Measurements from ENCODE around the gene BLOC1S5. TPM values are rescaled to one million over a fixed set of nuclear protein-coding genes. Genes with fewer than 3 reads are reported as not detected.

BLOC1S5 gene
- total RNA-seq, 1 donor from 2014 or later: 19.1 TPM

DNA sequence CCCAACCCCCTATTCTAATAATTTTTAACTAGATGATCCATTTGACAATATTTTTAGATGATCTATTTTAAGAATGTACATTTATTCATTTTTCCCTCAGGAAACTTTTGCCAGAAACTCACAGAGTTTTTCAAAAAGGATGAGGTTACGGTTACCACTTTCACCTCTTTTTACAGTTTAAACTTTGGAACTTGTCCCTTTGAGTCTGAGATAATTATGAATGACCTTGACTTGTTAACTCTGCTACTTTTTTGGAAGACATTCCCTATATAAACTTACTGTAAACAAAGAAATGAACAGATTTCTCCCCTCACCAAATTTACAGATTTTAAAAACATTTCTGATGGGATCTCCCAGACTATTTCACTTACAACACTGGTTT is 18.4 kb upstream of the BLOC1S5 start:
- intact Hi-C loops (cut with micrococcal nuclease): no loop called here

GRCh38 chr6:8080362-8081151 is 16.4 kb upstream of the BLOC1S5 start:
- intact Hi-C loops (cut with micrococcal nuclease): no loop called here

GRCh38 chr6:8079126-8079525 is 14.9 kb upstream of the BLOC1S5 start:
- intact Hi-C loops (cut with micrococcal nuclease): no loop called here

DNA sequence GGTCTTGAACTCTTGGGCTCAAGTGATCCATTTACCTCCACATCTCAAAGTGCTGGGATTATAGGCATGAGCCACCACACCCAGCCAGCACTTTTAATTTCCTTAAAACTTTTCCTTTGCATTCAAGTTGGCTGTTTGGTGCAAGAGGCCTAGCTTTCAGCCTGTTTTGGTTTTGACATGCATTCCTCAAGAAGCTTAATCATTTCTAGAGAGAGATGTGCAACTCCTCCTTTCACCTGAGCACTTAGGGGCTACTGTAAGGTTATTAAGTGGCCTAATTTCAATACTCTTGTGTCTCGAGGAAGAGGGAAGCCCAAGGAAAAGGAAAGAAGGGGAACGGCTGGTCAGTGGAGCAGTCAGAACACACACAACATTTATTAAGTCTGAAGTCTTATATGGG is 13.8 kb upstream of the BLOC1S5 start:
- intact Hi-C loops (cut with micrococcal nuclease): no loop called here

GRCh38 chr6:8075704-8076103 is 11.5 kb upstream of the BLOC1S5 start:
- intact Hi-C loops (cut with micrococcal nuclease): no loop called here

- intact Hi-C loops (cut with micrococcal nuclease): no loop called here
These were observed 11.0 kb upstream of the BLOC1S5 start for GRCh38 chr6:8075185-8075584.

DNA sequence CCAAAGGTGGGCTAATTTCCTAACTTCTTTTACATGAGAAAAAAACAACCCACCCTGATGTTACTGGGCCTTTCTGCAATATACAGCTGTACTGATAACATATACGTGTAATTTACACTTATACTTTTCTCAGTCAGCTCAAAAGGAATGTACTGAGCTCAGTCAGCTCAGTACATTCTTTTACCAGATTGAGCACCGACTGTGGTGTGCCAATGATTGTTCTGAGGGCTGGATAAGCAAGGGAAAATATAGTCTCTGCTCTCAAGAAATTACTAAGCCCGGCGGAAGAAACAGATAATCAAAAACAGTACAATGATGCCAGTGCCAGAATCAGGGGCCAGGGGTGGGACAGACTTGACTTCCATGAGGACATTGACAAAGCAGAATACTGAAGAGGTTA is 10.0 kb upstream of the BLOC1S5 start:
- intact Hi-C loops (cut with micrococcal nuclease): no loop called here

- intact Hi-C loops (cut with micrococcal nuclease): no loop called here
These were observed 9.6 kb upstream of the BLOC1S5 start for GRCh38 chr6:8073758-8074157.

DNA sequence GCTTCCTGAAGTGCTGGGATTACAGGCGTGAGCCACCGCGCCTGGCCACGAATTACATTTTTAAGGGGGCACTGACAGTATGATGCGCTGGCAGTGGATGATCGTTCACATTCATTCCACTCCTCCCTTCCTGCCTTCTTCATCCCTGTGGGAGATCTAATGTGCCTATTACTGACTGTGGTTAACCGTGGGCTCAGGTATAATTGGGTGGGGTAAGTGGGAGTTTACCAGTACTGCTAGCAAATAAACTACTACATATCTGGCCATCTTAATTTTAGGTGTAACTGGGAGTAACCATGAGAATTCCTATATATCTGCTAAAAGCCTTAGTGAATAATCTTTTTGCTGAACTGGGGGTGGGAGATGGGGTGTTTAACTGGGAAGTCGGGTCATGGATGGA is 6.5 kb upstream of the BLOC1S5 start:
- intact Hi-C loops (cut with micrococcal nuclease): no loop called here

- intact Hi-C loops (cut with micrococcal nuclease): loop anchor here (10.0 kb wide), 1 partner anchor 145 kb away; no protein-coding TSS in a partner anchor
These were observed 5.6 kb upstream of the BLOC1S5 start for GRCh38 chr6:8069631-8070284.

GRCh38 chr6:8069151-8069550 is 5.0 kb upstream of the BLOC1S5 start:
- intact Hi-C loops (cut with micrococcal nuclease): loop anchor here (10.0 kb wide), 1 partner anchor 146 kb away; no protein-coding TSS in a partner anchor

DNA sequence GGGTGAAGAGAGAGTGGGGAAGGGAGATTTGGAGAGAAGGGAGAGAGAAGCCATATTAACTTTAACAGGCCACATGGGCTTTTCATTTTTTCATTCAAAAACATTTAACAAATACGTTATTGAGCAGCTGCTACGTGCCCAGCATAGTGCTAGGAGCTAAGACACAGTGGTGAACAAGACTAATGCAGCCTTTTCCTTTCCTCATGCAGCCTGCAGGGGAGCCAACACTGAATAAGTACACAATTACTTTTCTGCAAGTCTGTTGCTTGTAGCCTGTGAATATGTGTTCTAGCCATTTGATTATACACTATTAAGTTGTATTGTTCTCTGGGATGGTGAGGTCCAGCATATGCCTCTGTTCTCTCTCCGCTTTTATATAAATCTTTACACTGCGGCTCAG is 1.9 kb upstream of the BLOC1S5 start:
- intact Hi-C loops (cut with micrococcal nuclease): loop anchor here (10.0 kb wide), 1 partner anchor 149 kb away; no protein-coding TSS in a partner anchor

GRCh38 chr6:8065519-8065911 is 1.3 kb upstream of the BLOC1S5 start:
- intact Hi-C loops (cut with micrococcal nuclease): loop anchor here (2.0 to 10.0 kb wide), 3 partner anchors 49 to 753 kb away; partner anchors contain the start of gene SSR1

DNA sequence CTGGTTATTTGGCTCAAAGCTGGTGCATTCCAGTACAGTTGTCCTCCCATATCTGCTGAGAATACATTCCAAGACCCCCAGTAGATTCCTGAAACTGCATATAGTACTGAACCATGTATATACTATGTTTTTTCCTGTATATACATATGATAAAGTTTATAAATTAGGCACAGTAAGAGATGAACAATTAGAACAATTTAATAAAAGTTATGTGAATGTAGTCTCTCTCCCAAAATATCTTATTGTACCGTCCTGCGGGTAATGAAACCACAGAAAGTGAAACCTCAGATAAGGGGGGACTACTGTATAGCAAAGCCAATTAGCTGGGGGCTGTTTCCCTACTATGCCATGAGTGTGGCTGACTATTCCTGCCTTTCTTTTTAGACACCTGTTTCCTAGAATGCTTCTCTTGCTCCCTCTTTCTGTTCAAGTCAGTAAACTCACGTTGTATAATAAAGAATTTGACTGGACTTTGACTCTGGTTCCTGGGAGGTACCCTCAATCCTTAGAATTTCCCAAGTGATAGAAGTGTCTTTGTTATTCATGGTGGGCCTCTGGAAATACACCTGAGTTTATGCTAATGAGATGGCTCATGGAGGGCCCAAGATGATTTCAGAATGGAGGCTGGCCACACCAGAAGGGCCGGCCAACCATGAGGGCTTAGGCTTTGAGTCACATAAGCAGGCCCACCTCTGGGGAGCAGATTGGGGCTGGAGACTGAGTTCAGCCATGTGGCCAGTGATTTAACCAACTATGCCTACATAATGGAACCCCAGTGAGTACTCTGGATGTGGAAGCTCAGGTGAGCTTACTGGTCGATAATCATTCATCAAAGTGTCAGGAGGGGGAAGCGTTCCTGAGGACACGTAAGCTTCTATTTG is 689 bp upstream of the BLOC1S5 start:
- intact Hi-C loops (cut with micrococcal nuclease): loop anchor here (1.0 to 10.0 kb wide), 9 partner anchors 37 to 752 kb away; partner anchors contain the start of genes BMP6, CAGE1, EEF1E1 and RIOK1

GRCh38 chr6:8061736-8062135 is 2.5 kb downstream of the BLOC1S5 start:
- intact Hi-C loops (cut with micrococcal nuclease): loop anchor here (10.0 kb wide), 1 partner anchor 153 kb away; no protein-coding TSS in a partner anchor

- intact Hi-C loops (cut with micrococcal nuclease): loop anchor here (10.0 kb wide), 1 partner anchor 154 kb away; no protein-coding TSS in a partner anchor
These were observed 3.8 kb downstream of the BLOC1S5 start for GRCh38 chr6:8060346-8060745.

GRCh38 chr6:8059129-8059528 is 5.1 kb downstream of the BLOC1S5 start:
- intact Hi-C loops (cut with micrococcal nuclease): loop anchor here (1.0 kb wide), 1 partner anchor 336 kb away; no protein-coding TSS in a partner anchor

- intact Hi-C loops (cut with micrococcal nuclease): loop anchor here (1.0 kb wide), 1 partner anchor 51 kb away; no protein-coding TSS in a partner anchor
These were observed 6.4 kb downstream of the BLOC1S5 start for GRCh38 chr6:8057793-8058192.

DNA sequence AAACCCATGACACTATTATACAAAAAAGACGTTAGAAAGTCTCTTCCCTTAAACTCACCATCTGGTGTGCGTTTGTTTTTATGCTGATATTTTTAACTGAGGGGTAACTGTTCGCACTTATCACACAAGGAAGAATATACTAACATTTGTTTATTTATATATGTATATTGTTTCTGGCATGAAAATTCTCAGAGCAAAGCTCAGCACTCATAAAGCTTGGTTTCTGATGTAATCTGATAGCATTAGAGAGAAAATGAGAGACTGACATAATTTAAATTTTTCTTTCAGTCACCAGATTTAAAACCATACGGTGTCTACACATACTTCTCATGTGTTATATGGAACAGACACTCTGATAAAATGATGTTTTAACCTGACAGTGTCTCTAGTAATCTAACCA is 6.9 kb downstream of the BLOC1S5 start:
- intact Hi-C loops (cut with micrococcal nuclease): no loop called here

- intact Hi-C loops (cut with micrococcal nuclease): no loop called here
These were observed 9.9 kb downstream of the BLOC1S5 start for GRCh38 chr6:8054276-8054675.
